Hepatocyte (in vitro differentiated cells): ENCODE results near the gene RAB37.

Source experiments
- CTCF ChIP-seq: fragments of 200-600 bp; sonication (generic); IDR thresholded peaks from 2 replicates; pipeline ENCODE4 v1.5.1; 2016; ENCODE audit warnings: antibody characterized with exemption, mild to moderate bottlenecking; ENCODE audit not compliant: poor library complexity
- EZH2 ChIP-seq: fragments of 200-600 bp; sonication (generic); IDR thresholded peaks from 2 replicates; pipeline ENCODE4 v1.6.1; 2016; ENCODE audit warnings: antibody characterized with exemption, mild to moderate bottlenecking, borderline replicate concordance

- TF ChIP-seq CTCF: no peak
- no peak for TF ChIP-seq EZH2
Observed at GRCh38 chr17:74712301-74712700, 24.8 kb upstream of the RAB37 start.
